ENCODE measurements around the gene GPR173.

Gene GPR173

GRCh38 chrX:53048169-53049126 is at the start of gene GPR173:
Gene GPR173, plus strand, starts transcription at chrX:53048789. Its CDS starts 27,833 bp downstream, at chrX:53076622.
- DNase-seq = no peak

- no peak for DNase-seq
Measured at GRCh38 chrX:53000447-53001135, 48.0 kb upstream of the GPR173 start.

GRCh38 chrX:53001958-53002357 is 46.6 kb upstream of the GPR173 start:
- no peak for DNase-seq

GRCh38 chrX:53003111-53003510 is 45.5 kb upstream of the GPR173 start:
- DNase-seq = no peak

- no peak for DNase-seq
Measured at GRCh38 chrX:53004038-53004437, 44.6 kb upstream of the GPR173 start.

- DNase-seq = no peak
Measured at GRCh38 chrX:53004811-53005210, 43.8 kb upstream of the GPR173 start.

- peak; percentile 8 for DNase-seq
Measured at GRCh38 chrX:53005327-53005726, 43.3 kb upstream of the GPR173 start.

GRCh38 chrX:53009032-53009431 is 39.6 kb upstream of the GPR173 start:
- DNase-seq = no peak

GRCh38 chrX:53013291-53013690 is 35.3 kb upstream of the GPR173 start:
- DNase-seq = no peak

- peak; percentile 28 for DNase-seq
Measured at GRCh38 chrX:53018627-53019026, 30.0 kb upstream of the GPR173 start.

GRCh38 chrX:53022381-53022780 is 26.2 kb upstream of the GPR173 start:
- no peak for DNase-seq

- no peak for DNase-seq
Measured at GRCh38 chrX:53028678-53029077, 19.9 kb upstream of the GPR173 start.

GRCh38 chrX:53031380-53031779 is 17.2 kb upstream of the GPR173 start:
- DNase-seq = no peak

GRCh38 chrX:53036149-53036548 is 12.4 kb upstream of the GPR173 start:
- DNase-seq = no peak

GRCh38 chrX:53039236-53039635 is 9.4 kb upstream of the GPR173 start:
- DNase-seq = peak; percentile 90

- DNase-seq = no peak
Measured at GRCh38 chrX:53044995-53045394, 3.6 kb upstream of the GPR173 start.

- DNase-seq = peak; percentile 12
Measured at GRCh38 chrX:53047228-53047627, 1.4 kb upstream of the GPR173 start.

GRCh38 chrX:53049127-53049517 is 533 bp downstream of the GPR173 start:
- no peak for DNase-seq

- peak; percentile 13 for DNase-seq
Measured at GRCh38 chrX:53050841-53051240, 2.3 kb downstream of the GPR173 start.

GRCh38 chrX:53055244-53055849 is 6.8 kb downstream of the GPR173 start:
- no peak for DNase-seq

GRCh38 chrX:53056292-53056691 is 7.7 kb downstream of the GPR173 start:
- DNase-seq = no peak

- no peak for DNase-seq
Measured at GRCh38 chrX:53065104-53065503, 16.5 kb downstream of the GPR173 start.

- no peak for DNase-seq
Measured at GRCh38 chrX:53071064-53071463, 22.5 kb downstream of the GPR173 start.
